ENCODE results near the gene TDRD7.

The TDRD7 gene

DNA sequence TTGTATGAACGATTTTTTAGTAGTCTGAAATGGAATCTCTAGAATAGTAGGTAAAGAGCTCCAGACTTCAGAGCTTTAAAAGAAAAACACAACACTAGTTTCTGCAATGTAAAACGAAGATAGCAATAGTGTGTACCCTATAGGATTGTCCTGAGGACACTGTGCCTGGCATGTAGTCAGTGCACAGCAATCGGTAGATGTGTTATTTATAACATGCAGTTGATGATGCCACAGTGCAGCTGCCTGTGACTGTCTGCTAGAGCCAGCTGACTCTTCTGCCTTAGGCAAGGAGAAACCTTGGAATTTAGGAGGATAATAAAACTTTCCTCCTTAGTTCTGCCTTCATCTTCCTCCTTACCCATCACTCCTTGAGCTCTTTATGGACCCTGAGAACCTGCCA, 61.8 kb downstream of the TDRD7 start:
- no peak for DNase-seq
- Histone ChIP-seq H3K4me1 (ENCODE audit: control extremely low read depth in 1 of 4, control insufficient read depth in 4 of 4, insufficient read depth in 4 of 4, low read length in 3 of 4) (no peaks in the 10 kb centered on the region), H3K27me3 (replicated peaks in 2 of 5; ENCODE audit: control insufficient read depth in 4 of 5, insufficient read depth in 5 of 5, low read length in 4 of 5) (no peaks in the 10 kb centered on the region), H3K9me3 (ENCODE audit: control extremely low read depth in 1 of 5, control insufficient read depth in 4 of 5, insufficient read depth in 2 of 5, low read depth in 1 of 5, low read length in 4 of 5) (no peaks in the 10 kb centered on the region), H3K27ac (ENCODE audit: insufficient read depth in 1 of 2, low read depth in 1 of 2, low read length in 2 of 2, poor library complexity in 1 of 2, severe bottlenecking in 2 of 2) (no peak overlapping the region), H3K4me3 (ENCODE audit: control insufficient read depth in 1 of 7, extremely low read depth in 1 of 7, insufficient read depth in 4 of 7, low read depth in 2 of 7, low read length in 6 of 7) (no peak overlapping the region), H3K36me3 (ENCODE audit: control insufficient read depth in 4 of 4, insufficient read depth in 4 of 4, low read length in 3 of 4) (peaks cover 0 to 3% (median 2%) of the 10 kb centered on the region in 4 experiments)
- ChIA-PET CTCF (interaction anchor here (0.7 to 11.9 kb wide), 9 partner anchors 10 to 159 kb away, joined by 3 to 637 read pairs (median 3); partner anchors contain the start of genes TMOD1 and TSTD2), POLR2A (interaction anchor here (0.5 kb wide), 1 partner anchor 10 kb away, joined by 3 read pairs; no protein-coding TSS in a partner anchor)
- WGBS (ENCODE audit: insufficient coverage) = 96% methylated on average over 3 of the region's 3 CpGs

DNA sequence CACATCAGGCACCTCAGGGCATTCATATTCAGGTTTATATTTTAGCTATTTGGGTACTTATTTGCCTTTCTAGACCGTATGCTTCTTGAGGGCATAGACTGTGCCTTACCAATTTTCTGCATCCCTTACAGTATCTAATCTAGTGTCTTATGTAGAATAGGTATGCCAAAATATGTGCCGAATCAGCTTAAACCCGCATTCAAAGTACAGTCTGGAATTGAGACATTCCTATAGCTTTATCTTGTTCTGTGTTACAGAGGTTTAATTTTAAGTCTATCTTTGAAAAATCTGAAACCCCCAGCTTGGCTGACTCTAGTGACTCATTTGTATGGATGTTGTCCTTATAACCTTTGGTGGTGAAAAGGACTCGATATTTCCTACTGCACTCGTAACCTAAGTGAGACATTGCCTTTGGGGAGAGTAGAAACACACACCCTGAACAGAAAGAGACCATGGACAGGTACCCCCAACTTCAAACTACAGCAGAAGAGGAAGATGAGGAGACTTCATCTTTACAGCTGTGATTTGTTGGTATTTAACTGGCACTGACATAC, 62.6 kb downstream of the TDRD7 start:
- Histone ChIP-seq H3K27ac (ENCODE audit: insufficient read depth in 1 of 2, low read depth in 1 of 2, low read length in 2 of 2, poor library complexity in 1 of 2, severe bottlenecking in 2 of 2) (no peak overlapping the region), H3K36me3 (ENCODE audit: control insufficient read depth in 4 of 4, insufficient read depth in 4 of 4, low read length in 3 of 4) (peaks cover 0 to 3% (median 2%) of the 10 kb centered on the region in 4 experiments), H3K4me3 (ENCODE audit: control insufficient read depth in 1 of 7, extremely low read depth in 1 of 7, insufficient read depth in 4 of 7, low read depth in 2 of 7, low read length in 6 of 7) (no peak overlapping the region), H3K27me3 (replicated peaks in 2 of 5; ENCODE audit: control insufficient read depth in 4 of 5, insufficient read depth in 5 of 5, low read length in 4 of 5) (no peaks in the 10 kb centered on the region), H3K9me3 (ENCODE audit: control extremely low read depth in 1 of 5, control insufficient read depth in 4 of 5, insufficient read depth in 2 of 5, low read depth in 1 of 5, low read length in 4 of 5) (no peaks in the 10 kb centered on the region), H3K4me1 (ENCODE audit: control extremely low read depth in 1 of 4, control insufficient read depth in 4 of 4, insufficient read depth in 4 of 4, low read length in 3 of 4) (no peaks in the 10 kb centered on the region)
- WGBS (ENCODE audit: insufficient coverage) = 100% methylated on average over 2 of the region's 5 CpGs
- CTCF ChIA-PET = interaction anchor here (0.6 to 11.9 kb wide), 10 partner anchors 11 to 414 kb away, joined by 3 to 637 read pairs (median 3); partner anchors contain the start of genes TMOD1 and TSTD2
- no peak for DNase-seq
- POLR2A ChIA-PET = interaction anchor here (0.5 kb wide), 1 partner anchor 11 kb away, joined by 3 read pairs; no protein-coding TSS in a partner anchor

DNA sequence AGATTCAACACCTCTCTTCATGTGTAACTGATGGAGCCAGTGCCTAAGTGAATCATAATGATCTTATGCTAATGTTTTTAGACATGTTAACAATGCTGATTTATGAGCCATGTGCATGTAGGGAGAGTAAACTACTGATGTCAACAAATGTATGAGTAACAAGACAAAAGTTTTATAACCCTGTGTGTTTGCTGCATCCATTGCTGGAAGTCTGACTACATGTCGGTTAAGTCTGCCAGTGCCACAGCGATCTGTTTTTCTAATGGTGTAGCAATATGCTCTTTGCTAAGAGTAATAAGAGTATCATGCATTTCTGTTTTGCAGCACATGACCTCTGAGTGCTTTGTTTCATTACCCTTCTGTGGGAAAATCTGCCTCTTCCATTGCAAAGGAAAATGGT, 63.2 kb downstream of the TDRD7 start:
- Histone ChIP-seq H3K36me3 (ENCODE audit: control insufficient read depth in 4 of 4, insufficient read depth in 4 of 4, low read length in 3 of 4) (peaks cover 0 to 3% (median 2%) of the 10 kb centered on the region in 4 experiments), H3K27me3 (replicated peaks in 2 of 5; ENCODE audit: control insufficient read depth in 4 of 5, insufficient read depth in 5 of 5, low read length in 4 of 5) (no peaks in the 10 kb centered on the region), H3K4me3 (ENCODE audit: control insufficient read depth in 1 of 7, extremely low read depth in 1 of 7, insufficient read depth in 4 of 7, low read depth in 2 of 7, low read length in 6 of 7) (no peak overlapping the region), H3K9me3 (ENCODE audit: control extremely low read depth in 1 of 5, control insufficient read depth in 4 of 5, insufficient read depth in 2 of 5, low read depth in 1 of 5, low read length in 4 of 5) (no peaks in the 10 kb centered on the region), H3K4me1 (ENCODE audit: control extremely low read depth in 1 of 4, control insufficient read depth in 4 of 4, insufficient read depth in 4 of 4, low read length in 3 of 4) (no peaks in the 10 kb centered on the region), H3K27ac (ENCODE audit: insufficient read depth in 1 of 2, low read depth in 1 of 2, low read length in 2 of 2, poor library complexity in 1 of 2, severe bottlenecking in 2 of 2) (no peak overlapping the region)
- CTCF ChIA-PET = interaction anchor here (0.6 to 11.9 kb wide), 3 partner anchors 14 to 413 kb away, joined by 3 to 637 read pairs (median 5); no protein-coding TSS in a partner anchor
- DNase-seq = no peak
- POLR2A ChIA-PET = no interaction called here
- 80% methylated on average over 1 of the region's 2 CpGs for whole genome bisulfite sequencing (ENCODE audit: insufficient coverage)

GRCh38 chr9:97478301-97478981, 66.5 kb downstream of the TDRD7 start:
- Histone ChIP-seq H3K9me3 (ENCODE audit: control extremely low read depth in 1 of 5, control insufficient read depth in 4 of 5, insufficient read depth in 2 of 5, low read depth in 1 of 5, low read length in 4 of 5) (peaks cover 0 to 5% (median 0%) of the 10 kb centered on the region in 5 experiments), H3K36me3 (ENCODE audit: control insufficient read depth in 4 of 4, insufficient read depth in 4 of 4, low read length in 3 of 4) (peaks cover 3 to 9% (median 5%) of the 10 kb centered on the region in 4 experiments), H3K4me3 (ENCODE audit: control insufficient read depth in 1 of 7, extremely low read depth in 1 of 7, insufficient read depth in 4 of 7, low read depth in 2 of 7, low read length in 6 of 7) (no peak overlapping the region), H3K4me1 (ENCODE audit: control extremely low read depth in 1 of 4, control insufficient read depth in 4 of 4, insufficient read depth in 4 of 4, low read length in 3 of 4) (no peaks in the 10 kb centered on the region), H3K27me3 (replicated peaks in 2 of 5; ENCODE audit: control insufficient read depth in 4 of 5, insufficient read depth in 5 of 5, low read length in 4 of 5) (no peaks in the 10 kb centered on the region), H3K27ac (ENCODE audit: insufficient read depth in 1 of 2, low read depth in 1 of 2, low read length in 2 of 2, poor library complexity in 1 of 2, severe bottlenecking in 2 of 2) (no peak overlapping the region)
- DNase-seq = peak in 2 of 3 donors; percentile 24 to 36
- CTCF ChIA-PET = interaction anchor here (4.9 kb wide), 1 partner anchor 10 kb away, joined by 38 read pairs; no protein-coding TSS in a partner anchor
- POLR2A ChIA-PET = no interaction called here
- WGBS (ENCODE audit: insufficient coverage) = 17% methylated on average over 1 of the region's 3 CpGs

DNA sequence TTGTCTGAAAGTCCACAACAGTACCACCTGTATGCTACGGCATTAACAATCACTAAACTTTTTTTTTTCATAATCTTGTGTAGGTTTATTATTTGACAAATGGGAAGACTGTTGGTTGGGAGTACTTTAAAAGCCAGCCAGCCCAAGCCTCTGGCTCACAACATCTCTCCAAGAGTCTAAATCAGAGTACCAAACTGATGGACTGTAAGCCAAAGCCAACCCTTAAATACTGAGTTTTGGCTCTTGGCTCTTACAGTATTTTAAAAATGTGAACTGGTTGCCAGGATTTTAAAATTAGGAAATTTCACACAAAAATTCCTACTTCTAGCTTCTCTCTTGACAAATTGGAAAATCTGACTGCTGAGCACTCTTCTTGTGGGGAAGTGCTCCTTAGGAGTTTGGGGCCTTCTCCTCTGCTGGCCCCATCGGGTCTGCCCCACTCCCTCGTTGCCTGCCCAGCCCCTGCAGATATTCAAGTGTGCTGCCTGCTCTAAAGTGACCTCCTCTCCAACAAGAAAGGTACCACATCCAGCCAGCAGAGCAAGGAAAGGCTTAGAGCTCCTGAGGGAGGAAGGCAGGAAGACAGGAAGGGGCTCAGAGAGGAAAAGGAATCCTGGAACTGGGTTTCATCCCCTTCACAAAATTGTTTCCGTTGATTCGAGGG, 67.7 kb downstream of the TDRD7 start:
- ChIA-PET CTCF (interaction anchor here (0.7 to 4.9 kb wide), 4 partner anchors 11 to 135 kb away, joined by 3 to 38 read pairs (median 4); no protein-coding TSS in a partner anchor), POLR2A (no interaction called here)
- 89% methylated on average over 2 of the region's 5 CpGs for WGBS (ENCODE audit: insufficient coverage)
- no peaks in the 10 kb centered on the region for H3K4me1 ChIP-seq (ENCODE audit: control extremely low read depth in 1 of 4, control insufficient read depth in 4 of 4, insufficient read depth in 4 of 4, low read length in 3 of 4)
- peaks cover 3 to 6% (median 5%) of the 10 kb centered on the region in 4 experiments for H3K36me3 ChIP-seq (ENCODE audit: control insufficient read depth in 4 of 4, insufficient read depth in 4 of 4, low read length in 3 of 4)
- no peak overlapping the region for H3K27ac ChIP-seq (ENCODE audit: insufficient read depth in 1 of 2, low read depth in 1 of 2, low read length in 2 of 2, poor library complexity in 1 of 2, severe bottlenecking in 2 of 2)
- H3K27me3 ChIP-seq (replicated peaks in 2 of 5; ENCODE audit: control insufficient read depth in 4 of 5, insufficient read depth in 5 of 5, low read length in 4 of 5) = no peaks in the 10 kb centered on the region
- peaks cover 0 to 5% (median 0%) of the 10 kb centered on the region in 5 experiments for H3K9me3 ChIP-seq (ENCODE audit: control extremely low read depth in 1 of 5, control insufficient read depth in 4 of 5, insufficient read depth in 2 of 5, low read depth in 1 of 5, low read length in 4 of 5)
- no peak overlapping the region for H3K4me3 ChIP-seq (ENCODE audit: control insufficient read depth in 1 of 7, extremely low read depth in 1 of 7, insufficient read depth in 4 of 7, low read depth in 2 of 7, low read length in 6 of 7)
- DNase-seq = no peak

DNA sequence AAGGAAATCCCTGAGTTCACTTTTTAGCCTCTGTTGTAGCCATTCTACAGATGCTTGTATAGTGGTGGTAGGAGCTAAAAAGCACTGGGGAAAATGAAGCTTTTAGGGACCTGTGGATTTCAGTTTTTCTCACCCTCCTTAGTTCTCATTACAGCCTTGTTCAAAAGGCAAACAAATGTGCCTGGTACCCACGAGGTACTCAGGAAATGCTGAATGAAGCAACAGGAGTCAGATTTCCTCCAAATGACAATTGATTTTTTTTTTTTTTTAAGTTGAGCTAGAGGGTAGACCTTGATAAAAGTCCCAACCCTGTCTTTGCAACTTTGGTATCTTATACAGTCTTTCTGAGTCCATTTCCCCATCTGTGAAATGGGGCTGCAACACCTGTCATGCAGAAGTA, 68.3 kb downstream of the TDRD7 start:
- Histone ChIP-seq H3K4me3 (ENCODE audit: control insufficient read depth in 1 of 7, extremely low read depth in 1 of 7, insufficient read depth in 4 of 7, low read depth in 2 of 7, low read length in 6 of 7) (no peak overlapping the region), H3K27me3 (replicated peaks in 2 of 5; ENCODE audit: control insufficient read depth in 4 of 5, insufficient read depth in 5 of 5, low read length in 4 of 5) (no peaks in the 10 kb centered on the region), H3K4me1 (ENCODE audit: control extremely low read depth in 1 of 4, control insufficient read depth in 4 of 4, insufficient read depth in 4 of 4, low read length in 3 of 4) (no peaks in the 10 kb centered on the region), H3K9me3 (ENCODE audit: control extremely low read depth in 1 of 5, control insufficient read depth in 4 of 5, insufficient read depth in 2 of 5, low read depth in 1 of 5, low read length in 4 of 5) (peaks cover 0 to 5% (median 0%) of the 10 kb centered on the region in 5 experiments), H3K27ac (ENCODE audit: insufficient read depth in 1 of 2, low read depth in 1 of 2, low read length in 2 of 2, poor library complexity in 1 of 2, severe bottlenecking in 2 of 2) (no peak overlapping the region), H3K36me3 (ENCODE audit: control insufficient read depth in 4 of 4, insufficient read depth in 4 of 4, low read length in 3 of 4) (peaks cover 0 to 6% (median 5%) of the 10 kb centered on the region in 4 experiments)
- ChIA-PET CTCF (interaction anchor here (0.7 to 4.9 kb wide), 6 partner anchors 11 to 135 kb away, joined by 3 to 38 read pairs (median 5); partner anchors contain the start of gene TMOD1), POLR2A (no interaction called here)
- DNase-seq = no peak
- WGBS (ENCODE audit: insufficient coverage) = 0% methylated on average over 1 of the region's 1 CpG
